Loucy (cell line): ENCODE measurements around the gene CYP4F2.

Source experiments
- CTCF ChIP-seq: fragments of 200-600 bp; sonication (generic); conservative IDR thresholded peaks from 2 replicates; pipeline ENCODE4 v1.5.1; 2014; ENCODE audit warnings: mild to moderate bottlenecking, antibody characterized with exemption, low read length
- EZH2phosphoT487 ChIP-seq: fragments of 200-600 bp; IDR thresholded peaks from 2 replicates; pipeline ENCODE4 v1.6.1; 2018; ENCODE audit warnings: antibody characterized with exemption, mild to moderate bottlenecking, moderate library complexity, borderline replicate concordance

GRCh38 chr19:15919243-15919642 lies 21.4 kb upstream of the CYP4F2 start:
- TF ChIP-seq CTCF: no peak
- TF ChIP-seq EZH2phosphoT487: no peak
